ENCODE data around the gene RAVER2.

DNA sequence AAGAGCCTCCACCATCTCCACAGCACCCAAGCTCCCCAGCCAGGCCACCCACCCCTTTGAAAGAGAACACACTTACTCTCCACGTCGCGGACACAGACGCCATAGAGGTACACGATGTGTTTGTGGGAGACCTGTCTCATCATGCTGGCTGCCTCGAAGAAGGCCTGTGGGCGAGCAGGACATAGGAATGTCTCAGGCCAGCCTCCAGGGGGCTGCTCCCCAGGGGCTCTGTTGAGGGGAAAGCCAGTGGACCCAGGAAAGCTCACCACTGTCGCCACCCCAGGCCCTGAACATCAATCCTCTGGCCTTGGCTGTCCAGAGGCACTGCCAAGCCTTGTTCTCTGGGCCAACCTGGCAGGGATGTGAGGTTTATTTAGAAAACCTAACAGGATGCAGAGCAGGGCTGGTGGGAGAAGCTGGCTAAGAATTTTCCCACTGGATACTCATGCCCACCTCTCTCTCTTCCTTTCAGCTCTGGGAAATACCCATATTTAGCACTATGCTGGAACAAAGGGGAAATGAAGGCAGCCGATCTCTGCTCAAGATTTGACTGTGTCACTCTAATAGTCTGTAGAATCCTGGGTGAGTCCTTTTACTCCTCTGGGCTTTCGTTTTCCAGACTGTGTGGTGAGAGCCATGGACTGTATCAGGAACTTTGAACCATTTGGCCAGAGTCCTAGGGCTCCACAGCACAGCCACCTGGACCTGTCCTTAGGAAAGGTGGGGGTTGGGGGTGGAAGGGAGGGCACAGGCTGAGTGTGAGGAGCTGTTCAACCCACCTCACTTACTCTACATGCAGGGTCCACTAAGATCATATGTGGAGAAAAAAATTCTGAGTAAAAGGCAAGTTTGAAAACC is 101.9 kb downstream of the RAVER2 start:
- TF ChIP-seq NFATC4 (CRISPR knock-in tag; IDR thresholded peaks at IDR 0.05) (no peak), GABPB1 (CRISPR knock-in tag; IDR thresholded peaks at IDR 0.05) (no peak), JUN (CRISPR knock-in tag; IDR thresholded peaks at IDR 0.05) (no peak), NR3C1 (CRISPR knock-in tag; conservative IDR thresholded peaks at IDR 0.05; ENCODE audit: low read depth) (no peak), NFYB (CRISPR knock-in tag; conservative IDR thresholded peaks at IDR 0.05; ENCODE audit: low read depth) (no peak), ZNF219 (CRISPR knock-in tag; IDR thresholded peaks at IDR 0.05; ENCODE audit: borderline replicate concordance) (no peak), NR1H2 (CRISPR knock-in tag; IDR thresholded peaks at IDR 0.05) (no peak), ZNF317 (CRISPR knock-in tag; IDR thresholded peaks at IDR 0.05; ENCODE audit: borderline replicate concordance, low read depth) (no peak), CREM (CRISPR knock-in tag; IDR thresholded peaks at IDR 0.05) (no peak)
- TF ChIP-seq, protein P1, sequence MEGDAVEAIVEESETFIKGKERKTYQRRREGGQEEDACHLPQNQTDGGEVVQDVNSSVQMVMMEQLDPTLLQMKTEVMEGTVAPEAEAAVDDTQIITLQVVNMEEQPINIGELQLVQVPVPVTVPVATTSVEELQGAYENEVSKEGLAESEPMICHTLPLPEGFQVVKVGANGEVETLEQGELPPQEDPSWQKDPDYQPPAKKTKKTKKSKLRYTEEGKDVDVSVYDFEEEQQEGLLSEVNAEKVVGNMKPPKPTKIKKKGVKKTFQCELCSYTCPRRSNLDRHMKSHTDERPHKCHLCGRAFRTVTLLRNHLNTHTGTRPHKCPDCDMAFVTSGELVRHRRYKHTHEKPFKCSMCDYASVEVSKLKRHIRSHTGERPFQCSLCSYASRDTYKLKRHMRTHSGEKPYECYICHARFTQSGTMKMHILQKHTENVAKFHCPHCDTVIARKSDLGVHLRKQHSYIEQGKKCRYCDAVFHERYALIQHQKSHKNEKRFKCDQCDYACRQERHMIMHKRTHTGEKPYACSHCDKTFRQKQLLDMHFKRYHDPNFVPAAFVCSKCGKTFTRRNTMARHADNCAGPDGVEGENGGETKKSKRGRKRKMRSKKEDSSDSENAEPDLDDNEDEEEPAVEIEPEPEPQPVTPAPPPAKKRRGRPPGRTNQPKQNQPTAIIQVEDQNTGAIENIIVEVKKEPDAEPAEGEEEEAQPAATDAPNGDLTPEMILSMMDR (IDR thresholded peaks at IDR 0.05): no peak
- TF ChIP-seq, protein P2, sequence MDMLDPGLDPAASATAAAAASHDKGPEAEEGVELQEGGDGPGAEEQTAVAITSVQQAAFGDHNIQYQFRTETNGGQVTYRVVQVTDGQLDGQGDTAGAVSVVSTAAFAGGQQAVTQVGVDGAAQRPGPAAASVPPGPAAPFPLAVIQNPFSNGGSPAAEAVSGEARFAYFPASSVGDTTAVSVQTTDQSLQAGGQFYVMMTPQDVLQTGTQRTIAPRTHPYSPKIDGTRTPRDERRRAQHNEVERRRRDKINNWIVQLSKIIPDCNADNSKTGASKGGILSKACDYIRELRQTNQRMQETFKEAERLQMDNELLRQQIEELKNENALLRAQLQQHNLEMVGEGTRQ (CRISPR knock-in tag; IDR thresholded peaks at IDR 0.05): no peak
- TF ChIP-seq, protein P3, sequence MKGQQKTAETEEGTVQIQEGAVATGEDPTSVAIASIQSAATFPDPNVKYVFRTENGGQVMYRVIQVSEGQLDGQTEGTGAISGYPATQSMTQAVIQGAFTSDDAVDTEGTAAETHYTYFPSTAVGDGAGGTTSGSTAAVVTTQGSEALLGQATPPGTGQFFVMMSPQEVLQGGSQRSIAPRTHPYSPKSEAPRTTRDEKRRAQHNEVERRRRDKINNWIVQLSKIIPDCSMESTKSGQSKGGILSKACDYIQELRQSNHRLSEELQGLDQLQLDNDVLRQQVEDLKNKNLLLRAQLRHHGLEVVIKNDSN (CRISPR knock-in tag; IDR thresholded peaks at IDR 0.05): no peak
- TF ChIP-seq, protein P4, sequence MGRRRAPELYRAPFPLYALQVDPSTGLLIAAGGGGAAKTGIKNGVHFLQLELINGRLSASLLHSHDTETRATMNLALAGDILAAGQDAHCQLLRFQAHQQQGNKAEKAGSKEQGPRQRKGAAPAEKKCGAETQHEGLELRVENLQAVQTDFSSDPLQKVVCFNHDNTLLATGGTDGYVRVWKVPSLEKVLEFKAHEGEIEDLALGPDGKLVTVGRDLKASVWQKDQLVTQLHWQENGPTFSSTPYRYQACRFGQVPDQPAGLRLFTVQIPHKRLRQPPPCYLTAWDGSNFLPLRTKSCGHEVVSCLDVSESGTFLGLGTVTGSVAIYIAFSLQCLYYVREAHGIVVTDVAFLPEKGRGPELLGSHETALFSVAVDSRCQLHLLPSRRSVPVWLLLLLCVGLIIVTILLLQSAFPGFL (CRISPR knock-in tag; IDR thresholded peaks at IDR 0.05; ENCODE audit: borderline replicate concordance): no peak
- TF ChIP-seq, protein P5, sequence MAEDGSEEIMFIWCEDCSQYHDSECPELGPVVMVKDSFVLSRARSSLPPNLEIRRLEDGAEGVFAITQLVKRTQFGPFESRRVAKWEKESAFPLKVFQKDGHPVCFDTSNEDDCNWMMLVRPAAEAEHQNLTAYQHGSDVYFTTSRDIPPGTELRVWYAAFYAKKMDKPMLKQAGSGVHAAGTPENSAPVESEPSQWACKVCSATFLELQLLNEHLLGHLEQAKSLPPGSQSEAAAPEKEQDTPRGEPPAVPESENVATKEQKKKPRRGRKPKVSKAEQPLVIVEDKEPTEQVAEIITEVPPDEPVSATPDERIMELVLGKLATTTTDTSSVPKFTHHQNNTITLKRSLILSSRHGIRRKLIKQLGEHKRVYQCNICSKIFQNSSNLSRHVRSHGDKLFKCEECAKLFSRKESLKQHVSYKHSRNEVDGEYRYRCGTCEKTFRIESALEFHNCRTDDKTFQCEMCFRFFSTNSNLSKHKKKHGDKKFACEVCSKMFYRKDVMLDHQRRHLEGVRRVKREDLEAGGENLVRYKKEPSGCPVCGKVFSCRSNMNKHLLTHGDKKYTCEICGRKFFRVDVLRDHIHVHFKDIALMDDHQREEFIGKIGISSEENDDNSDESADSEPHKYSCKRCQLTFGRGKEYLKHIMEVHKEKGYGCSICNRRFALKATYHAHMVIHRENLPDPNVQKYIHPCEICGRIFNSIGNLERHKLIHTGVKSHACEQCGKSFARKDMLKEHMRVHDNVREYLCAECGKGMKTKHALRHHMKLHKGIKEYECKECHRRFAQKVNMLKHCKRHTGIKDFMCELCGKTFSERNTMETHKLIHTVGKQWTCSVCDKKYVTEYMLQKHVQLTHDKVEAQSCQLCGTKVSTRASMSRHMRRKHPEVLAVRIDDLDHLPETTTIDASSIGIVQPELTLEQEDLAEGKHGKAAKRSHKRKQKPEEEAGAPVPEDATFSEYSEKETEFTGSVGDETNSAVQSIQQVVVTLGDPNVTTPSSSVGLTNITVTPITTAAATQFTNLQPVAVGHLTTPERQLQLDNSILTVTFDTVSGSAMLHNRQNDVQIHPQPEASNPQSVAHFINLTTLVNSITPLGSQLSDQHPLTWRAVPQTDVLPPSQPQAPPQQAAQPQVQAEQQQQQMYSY (CRISPR knock-in tag; IDR thresholded peaks at IDR 0.05): no peak
